Osteoblast (primary cell): Measurements from ENCODE around the gene ZNF189. TPM values are rescaled to one million over a fixed set of nuclear protein-coding genes. Genes with fewer than 3 reads are reported as not detected.

Source experiments
- DNase-seq: peaks from one replicate; pipeline ENCODE4 v3.0.0; 2011; ENCODE audit warnings: low spot score, mixed read lengths; ENCODE audit not compliant: insufficient read length; ENCODE audit errors: missing footprints
- H2AFZ ChIP-seq: 2 replicates; pipeline ENCODE4 v1.6.0; 2011; ENCODE audit warnings: mild to moderate bottlenecking, low read length
- H3K27ac ChIP-seq: 2 replicates; pipeline ENCODE4 v1.5.1; 2011; ENCODE audit warnings: mild to moderate bottlenecking, low read depth, low read length, moderate library complexity
- H3K27me3 ChIP-seq: 2 replicates; pipeline ENCODE4 v1.6.0; 2012; ENCODE audit warnings: mild to moderate bottlenecking, control low read depth, inconsistent platforms, low read length, moderate library complexity; ENCODE audit not compliant: insufficient read depth
- H3K36me3 ChIP-seq: 2 replicates; pipeline ENCODE4 v1.5.1; 2011; ENCODE audit warnings: mild to moderate bottlenecking, low read length, control low read depth, moderate library complexity; ENCODE audit not compliant: insufficient read depth
- H3K4me1 ChIP-seq: 2 replicates; pipeline ENCODE4 v1.5.1; 2011; ENCODE audit warnings: mild to moderate bottlenecking, low read length, control low read depth, moderate library complexity; ENCODE audit not compliant: insufficient read depth
- H3K4me2 ChIP-seq: 2 replicates; pipeline ENCODE4 v1.6.0; 2011; ENCODE audit warnings: mild to moderate bottlenecking, low read length; ENCODE audit not compliant: insufficient read depth
- H3K4me3 ChIP-seq: fragments of 200-600 bp; sonication (generic); 3 replicates; pipeline ENCODE4 v1.5.1; 2012; ENCODE audit warnings: mild to moderate bottlenecking, low read length, inconsistent platforms; ENCODE audit not compliant: insufficient read depth
- H3K79me2 ChIP-seq: 2 replicates; pipeline ENCODE4 v1.6.0; 2012; ENCODE audit warnings: mild to moderate bottlenecking, low read length, control low read depth, inconsistent platforms; ENCODE audit not compliant: insufficient read depth
- H3K9me3 ChIP-seq: 2 replicates; pipeline ENCODE4 v1.5.1; 2011; ENCODE audit warnings: low read depth, low read length, control low read depth
- H4K20me1 ChIP-seq: 2 replicates; pipeline ENCODE4 v1.6.0; 2012; ENCODE audit warnings: mild to moderate bottlenecking, low read length, control low read depth; ENCODE audit not compliant: insufficient read depth
- total RNA-seq: library from RNA; depleted of rRNA; stranded (reverse); fragments of >200 nt; gene quantifications from 2 replicates; pipeline ENCODE4 v1.2.3, GENCODE V29; 2012
- TF ChIP-seq, protein P1 (sequence below): IDR thresholded peaks from 2 replicates; pipeline ENCODE4 v1.5.1; 2011; ENCODE audit warnings: mild to moderate bottlenecking, low read depth, low read length, moderate library complexity; ENCODE audit errors: extremely low read depth

ZNF189 gene
- total RNA-seq, 1 donor, result 17.7 TPM

- no peaks in the 10 kb centered on the region for H3K27me3 ChIP-seq
Observed at GRCh38 chr9:101354143-101354764, 44.4 kb upstream of the ZNF189 start.

GRCh38 chr9:101354765-101355708 lies 43.6 kb upstream of the ZNF189 start:
- Histone ChIP-seq H3K9me3 (no peaks in the 10 kb centered on the region), H2AFZ (no peak overlapping the region), H4K20me1 (no peaks in the 10 kb centered on the region), H3K79me2 (no peaks in the 10 kb centered on the region), H3K4me1 (no peaks in the 10 kb centered on the region), H3K4me2 (no peak overlapping the region), H3K27ac (no peak overlapping the region), H3K36me3 (no peaks in the 10 kb centered on the region), H3K4me3 (no peak overlapping the region), H3K27me3 (no peaks in the 10 kb centered on the region)
- no peak for DNase-seq
- TF ChIP-seq, protein P1, sequence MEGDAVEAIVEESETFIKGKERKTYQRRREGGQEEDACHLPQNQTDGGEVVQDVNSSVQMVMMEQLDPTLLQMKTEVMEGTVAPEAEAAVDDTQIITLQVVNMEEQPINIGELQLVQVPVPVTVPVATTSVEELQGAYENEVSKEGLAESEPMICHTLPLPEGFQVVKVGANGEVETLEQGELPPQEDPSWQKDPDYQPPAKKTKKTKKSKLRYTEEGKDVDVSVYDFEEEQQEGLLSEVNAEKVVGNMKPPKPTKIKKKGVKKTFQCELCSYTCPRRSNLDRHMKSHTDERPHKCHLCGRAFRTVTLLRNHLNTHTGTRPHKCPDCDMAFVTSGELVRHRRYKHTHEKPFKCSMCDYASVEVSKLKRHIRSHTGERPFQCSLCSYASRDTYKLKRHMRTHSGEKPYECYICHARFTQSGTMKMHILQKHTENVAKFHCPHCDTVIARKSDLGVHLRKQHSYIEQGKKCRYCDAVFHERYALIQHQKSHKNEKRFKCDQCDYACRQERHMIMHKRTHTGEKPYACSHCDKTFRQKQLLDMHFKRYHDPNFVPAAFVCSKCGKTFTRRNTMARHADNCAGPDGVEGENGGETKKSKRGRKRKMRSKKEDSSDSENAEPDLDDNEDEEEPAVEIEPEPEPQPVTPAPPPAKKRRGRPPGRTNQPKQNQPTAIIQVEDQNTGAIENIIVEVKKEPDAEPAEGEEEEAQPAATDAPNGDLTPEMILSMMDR, result no peak

More at GRCh38 chr9:101354143-101354764, 44.4 kb upstream of the ZNF189 start:
- Histone ChIP-seq H3K36me3 (no peaks in the 10 kb centered on the region), H3K4me1 (no peaks in the 10 kb centered on the region), H3K4me2 (no peak overlapping the region), H4K20me1 (no peaks in the 10 kb centered on the region), H3K9me3 (no peaks in the 10 kb centered on the region), H2AFZ (no peak overlapping the region), H3K4me3 (no peak overlapping the region), H3K27ac (no peak overlapping the region), H3K79me2 (no peaks in the 10 kb centered on the region)
- no peak for DNase-seq
- TF ChIP-seq, protein P1, result no peak

- no peaks in the 10 kb centered on the region for H3K79me2 ChIP-seq
- no peak for DNase-seq
- H2AFZ ChIP-seq, result no peak overlapping the region
- TF ChIP-seq, protein P1, result no peak
- no peak overlapping the region for H3K27ac ChIP-seq
- no peaks in the 10 kb centered on the region for H3K36me3 ChIP-seq
- H3K27me3 ChIP-seq, result no peaks in the 10 kb centered on the region
- no peaks in the 10 kb centered on the region for H4K20me1 ChIP-seq
- H3K4me1 ChIP-seq, result no peaks in the 10 kb centered on the region
- no peaks in the 10 kb centered on the region for H3K9me3 ChIP-seq
- H3K4me2 ChIP-seq, result no peak overlapping the region
- H3K4me3 ChIP-seq, result no peak overlapping the region
Observed at GRCh38 chr9:101356619-101357018, 42.0 kb upstream of the ZNF189 start.

- TF ChIP-seq, protein P1, result no peak
- no peak overlapping the region for H3K4me2 ChIP-seq
- H3K9me3 ChIP-seq, result no peaks in the 10 kb centered on the region
- no peaks in the 10 kb centered on the region for H3K4me1 ChIP-seq
- no peak for DNase-seq
- no peaks in the 10 kb centered on the region for H3K27me3 ChIP-seq
- no peaks in the 10 kb centered on the region for H4K20me1 ChIP-seq
- H3K79me2 ChIP-seq, result no peaks in the 10 kb centered on the region
- H3K4me3 ChIP-seq, result no peak overlapping the region
- H2AFZ ChIP-seq, result no peak overlapping the region
- no peak overlapping the region for H3K27ac ChIP-seq
- no peaks in the 10 kb centered on the region for H3K36me3 ChIP-seq
Observed at GRCh38 chr9:101359679-101360078, 39.0 kb upstream of the ZNF189 start.
